ENCODE measurements around the gene MTERF2.
"Not testable (repeated sequence)": the region's sequence is repeated elsewhere in the genome, so short reads cannot be mapped to it uniquely, and the experiment has no call there.

MTERF2 gene

GRCh38 chr12:107029081-107029480, 42.1 kb upstream of the MTERF2 start:
- TF ChIP-seq CTCF (IDR thresholded peaks at IDR 0.05): no peak
- Histone ChIP-seq H3K27ac (no peak overlapping the region), H3K9me3 (no peaks in the 10 kb centered on the region), H3K36me3 (no peaks in the 10 kb centered on the region), H3K27me3 (no peaks in the 10 kb centered on the region), H3K4me3 (ENCODE audit: low read depth in 1 of 2, low read length in 1 of 2) (no peak overlapping the region), H3K4me1 (ENCODE audit: control insufficient read depth in 1 of 2, insufficient read depth in 1 of 2, low read depth in 1 of 2, low read length in 1 of 2) (no peaks in the 10 kb centered on the region)

GRCh38 chr12:107027636-107028053, 40.7 kb upstream of the MTERF2 start:
- H3K27me3 ChIP-seq: no peaks in the 10 kb centered on the region
- H3K27ac ChIP-seq: no peak overlapping the region
- no peaks in the 10 kb centered on the region for H3K4me1 ChIP-seq (ENCODE audit: control insufficient read depth in 1 of 2, insufficient read depth in 1 of 2, low read depth in 1 of 2, low read length in 1 of 2)
- no peak overlapping the region for H3K4me3 ChIP-seq (ENCODE audit: low read depth in 1 of 2, low read length in 1 of 2)
- no peaks in the 10 kb centered on the region for H3K36me3 ChIP-seq
- no peaks in the 10 kb centered on the region for H3K9me3 ChIP-seq
- no peak for TF ChIP-seq CTCF (IDR thresholded peaks at IDR 0.05)

DNA sequence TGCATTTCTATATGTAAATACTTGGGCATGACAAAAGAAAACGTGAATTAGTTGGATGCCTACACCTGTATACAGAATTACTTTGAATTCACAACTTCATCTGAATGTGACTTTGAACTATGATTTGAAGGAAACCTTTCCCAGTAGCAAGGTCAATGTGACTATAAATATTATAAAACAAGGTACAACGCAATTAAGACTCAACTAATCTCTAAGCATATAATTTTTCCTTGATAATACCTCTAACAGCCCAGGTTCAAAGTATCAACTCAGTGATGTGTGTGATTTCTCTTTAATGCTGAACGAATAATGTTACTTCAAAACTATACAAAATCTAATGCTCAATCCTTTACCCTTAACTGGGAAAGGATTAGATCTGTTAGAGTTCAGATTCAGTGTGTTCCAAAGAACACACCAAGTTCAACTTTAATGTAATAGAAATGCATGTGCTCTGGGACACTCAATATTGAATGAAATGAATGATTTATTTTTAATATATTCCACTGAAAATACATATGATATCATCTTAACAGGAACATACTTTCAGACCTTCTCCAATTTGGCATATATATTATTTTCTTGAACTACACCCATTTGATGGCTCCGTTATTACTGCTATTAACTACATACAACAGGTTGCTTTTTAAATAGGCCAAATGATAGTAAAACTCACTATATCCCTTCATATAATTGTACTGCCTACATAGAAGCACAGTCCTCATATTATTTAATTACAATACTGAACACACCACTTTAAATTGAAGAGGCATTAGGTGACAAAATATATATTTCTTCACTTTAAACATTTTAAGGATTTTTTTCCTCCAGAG, 40.1 kb upstream of the MTERF2 start:
- TF ChIP-seq CTCF (IDR thresholded peaks at IDR 0.05): no peak
- no peak overlapping the region for H3K27ac ChIP-seq

GRCh38 chr12:107026356-107026755, 39.4 kb upstream of the MTERF2 start:
- H3K36me3 ChIP-seq; H3K9me3 ChIP-seq; H3K4me3 ChIP-seq (ENCODE audit: low read depth in 1 of 2, low read length in 1 of 2); H3K27me3 ChIP-seq; H3K27ac ChIP-seq; H3K4me1 ChIP-seq (ENCODE audit: control insufficient read depth in 1 of 2, insufficient read depth in 1 of 2, low read depth in 1 of 2, low read length in 1 of 2): not testable (repeated sequence)

More for the DNA sequence above, 40.1 kb upstream of the MTERF2 start:
- Histone ChIP-seq H3K9me3 (no peaks in the 10 kb centered on the region), H3K36me3 (no peaks in the 10 kb centered on the region), H3K4me3 (ENCODE audit: low read depth in 1 of 2, low read length in 1 of 2) (no peak overlapping the region), H3K4me1 (ENCODE audit: control insufficient read depth in 1 of 2, insufficient read depth in 1 of 2, low read depth in 1 of 2, low read length in 1 of 2) (no peaks in the 10 kb centered on the region), H3K27me3 (no peaks in the 10 kb centered on the region)

- H3K4me3 ChIP-seq (ENCODE audit: low read depth in 1 of 2, low read length in 1 of 2): no peak overlapping the region
- no peaks in the 10 kb centered on the region for H3K9me3 ChIP-seq
- no peaks in the 10 kb centered on the region for H3K4me1 ChIP-seq (ENCODE audit: control insufficient read depth in 1 of 2, insufficient read depth in 1 of 2, low read depth in 1 of 2, low read length in 1 of 2)
- no peak for TF ChIP-seq CTCF (IDR thresholded peaks at IDR 0.05)
- H3K36me3 ChIP-seq: no peaks in the 10 kb centered on the region
- no peak overlapping the region for H3K27ac ChIP-seq
- no peaks in the 10 kb centered on the region for H3K27me3 ChIP-seq
Measured at GRCh38 chr12:107025671-107026070, 38.7 kb upstream of the MTERF2 start.

- Histone ChIP-seq H3K9me3 (no peaks in the 10 kb centered on the region), H3K36me3 (no peaks in the 10 kb centered on the region), H3K27ac (no peak overlapping the region), H3K4me1 (ENCODE audit: control insufficient read depth in 1 of 2, insufficient read depth in 1 of 2, low read depth in 1 of 2, low read length in 1 of 2) (no peaks in the 10 kb centered on the region), H3K4me3 (ENCODE audit: low read depth in 1 of 2, low read length in 1 of 2) (no peak overlapping the region), H3K27me3 (no peaks in the 10 kb centered on the region)
- TF ChIP-seq CTCF (IDR thresholded peaks at IDR 0.05): no peak
Measured at GRCh38 chr12:107019546-107019945, 32.6 kb upstream of the MTERF2 start.
